K562 (cell line): ENCODE measurements around the gene SLC25A42.

ENCODE experiments used
- ARNT ChIP-seq, 2 experiments: fragments of 450-650 bp; IDR thresholded peaks; 2 replicates each; pipeline ENCODE4 v1.6.1; 2016; ENCODE audit warnings: mild to moderate bottlenecking in 1 of 2
- ATF2 ChIP-seq: sonication (generic); formaldehyde crosslinking; IDR thresholded peaks from 2 replicates; pipeline ENCODE4 v1.8.1; 2022; ENCODE audit warnings: missing genetic modification reagents
- DNMT1 ChIP-seq: fragments of 450-650 bp; IDR thresholded peaks from 2 replicates; pipeline ENCODE4 v1.6.1; 2016; ENCODE audit warnings: antibody characterized with exemption, mild to moderate bottlenecking
- EGR1 ChIP-seq: fragments of 450-650 bp; conservative IDR thresholded peaks from 2 replicates; pipeline ENCODE4 v1.6.1; 2017; ENCODE audit warnings: mild to moderate bottlenecking
- KDM1A ChIP-seq, 2 experiments: fragments of 450-650 bp; IDR thresholded peaks; 2 replicates each; pipeline ENCODE4 v1.6.1; 2016; ENCODE audit warnings: mild to moderate bottlenecking in 2 of 2
- POU5F1 ChIP-seq: fragments of 150-350 bp; IDR thresholded peaks from 2 replicates; pipeline ENCODE4 v1.6.1; 2014; ENCODE audit warnings: borderline replicate concordance, low read length, low read depth, mild to moderate bottlenecking; ENCODE audit not compliant: partially characterized antibody
- SUPT5H ChIP-seq: fragments of 450-650 bp; IDR thresholded peaks from 2 replicates; pipeline ENCODE4 v1.6.1; 2016
- TFAP4 ChIP-seq: sonication (generic); formaldehyde crosslinking; IDR thresholded peaks from 2 replicates; pipeline ENCODE4 v1.8.0; 2022; ENCODE audit warnings: missing genetic modification reagents, mild to moderate bottlenecking, moderate library complexity, borderline replicate concordance
- TOE1 ChIP-seq, 2 experiments: fragments of 450-650 bp in 1 of 2; sonication (generic) in 1 of 2; formaldehyde crosslinking in 1 of 2; IDR thresholded peaks; 2 replicates each; pipeline versions ENCODE4 v1.7.1 to v1.8.0; 2016 to 2022; ENCODE audit warnings: borderline replicate concordance in 2 of 2, mild to moderate bottlenecking in 2 of 2, antibody characterized with exemption in 1 of 2, inconsistent platforms in 1 of 2, low read depth in 1 of 2, missing genetic modification reagents in 1 of 2, moderate library complexity in 1 of 2
- ZNF239 ChIP-seq: fragments of 250-450 bp; sonication (Bioruptor Pico); IDR thresholded peaks from 2 replicates; pipeline ENCODE4 v1.4.0; 2020; ENCODE audit warnings: mild to moderate bottlenecking
- TF ChIP-seq, protein P1 (sequence below): fragments of 450-650 bp; formaldehyde crosslinking; IDR thresholded peaks from 2 replicates; pipeline ENCODE4 v1.4.0; 2020; ENCODE audit warnings: mild to moderate bottlenecking
- TF ChIP-seq, protein P2 (sequence below), 3 experiments: IDR thresholded peaks in 2 of 3; conservative IDR thresholded peaks in 1 of 3; 2 replicates each; pipeline ENCODE4 v1.5.1; 2011 to 2012; ENCODE audit warnings: low read length in 3 of 3, mild to moderate bottlenecking in 3 of 3, control low read depth in 2 of 3, improper control_type of control experiment in 1 of 3, inconsistent platforms in 1 of 3, low read depth in 1 of 3, mixed read lengths in 1 of 3, moderate library complexity in 1 of 3; ENCODE audit not compliant: insufficient read depth in 2 of 3
- TF ChIP-seq, protein P3 (sequence below), 2 experiments: fragments of 450-650 bp; formaldehyde crosslinking in 1 of 2; IDR thresholded peaks; 2 replicates each; pipeline versions ENCODE4 v1.4.0 to v1.6.1; 2014 to 2020; ENCODE audit warnings: mild to moderate bottlenecking in 2 of 2, borderline replicate concordance in 1 of 2, low read depth in 1 of 2

- TF ChIP-seq POU5F1 (no peak), ATF2 (CRISPR knock-in tag) (no peak), EGR1 (no peak), ARNT (IDR thresholded peaks at IDR 0.05) (no peak), KDM1A (IDR thresholded peaks at IDR 0.05) (no peak), TOE1 (IDR thresholded peaks at IDR 0.05; ENCODE audit: borderline replicate concordance) (no peak), TOE1 (CRISPR knock-in tag; IDR thresholded peaks at IDR 0.05; ENCODE audit: borderline replicate concordance, low read depth) (no peak), TFAP4 (CRISPR knock-in tag) (no peak), ZNF239 (CRISPR knock-in tag) (no peak), SUPT5H (no peak), DNMT1 (no peak)
- TF ChIP-seq, protein P1, sequence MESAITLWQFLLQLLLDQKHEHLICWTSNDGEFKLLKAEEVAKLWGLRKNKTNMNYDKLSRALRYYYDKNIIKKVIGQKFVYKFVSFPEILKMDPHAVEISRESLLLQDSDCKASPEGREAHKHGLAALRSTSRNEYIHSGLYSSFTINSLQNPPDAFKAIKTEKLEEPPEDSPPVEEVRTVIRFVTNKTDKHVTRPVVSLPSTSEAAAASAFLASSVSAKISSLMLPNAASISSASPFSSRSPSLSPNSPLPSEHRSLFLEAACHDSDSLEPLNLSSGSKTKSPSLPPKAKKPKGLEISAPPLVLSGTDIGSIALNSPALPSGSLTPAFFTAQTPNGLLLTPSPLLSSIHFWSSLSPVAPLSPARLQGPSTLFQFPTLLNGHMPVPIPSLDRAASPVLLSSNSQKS (CRISPR knock-in tag), result no peak
- TF ChIP-seq, protein P2, sequence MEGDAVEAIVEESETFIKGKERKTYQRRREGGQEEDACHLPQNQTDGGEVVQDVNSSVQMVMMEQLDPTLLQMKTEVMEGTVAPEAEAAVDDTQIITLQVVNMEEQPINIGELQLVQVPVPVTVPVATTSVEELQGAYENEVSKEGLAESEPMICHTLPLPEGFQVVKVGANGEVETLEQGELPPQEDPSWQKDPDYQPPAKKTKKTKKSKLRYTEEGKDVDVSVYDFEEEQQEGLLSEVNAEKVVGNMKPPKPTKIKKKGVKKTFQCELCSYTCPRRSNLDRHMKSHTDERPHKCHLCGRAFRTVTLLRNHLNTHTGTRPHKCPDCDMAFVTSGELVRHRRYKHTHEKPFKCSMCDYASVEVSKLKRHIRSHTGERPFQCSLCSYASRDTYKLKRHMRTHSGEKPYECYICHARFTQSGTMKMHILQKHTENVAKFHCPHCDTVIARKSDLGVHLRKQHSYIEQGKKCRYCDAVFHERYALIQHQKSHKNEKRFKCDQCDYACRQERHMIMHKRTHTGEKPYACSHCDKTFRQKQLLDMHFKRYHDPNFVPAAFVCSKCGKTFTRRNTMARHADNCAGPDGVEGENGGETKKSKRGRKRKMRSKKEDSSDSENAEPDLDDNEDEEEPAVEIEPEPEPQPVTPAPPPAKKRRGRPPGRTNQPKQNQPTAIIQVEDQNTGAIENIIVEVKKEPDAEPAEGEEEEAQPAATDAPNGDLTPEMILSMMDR (IDR thresholded peaks at IDR 0.05 in 2 of 3, conservative IDR thresholded peaks at IDR 0.05 in 1 of 3; ENCODE audit: insufficient read depth in 2 of 3, low read depth in 1 of 3, low read length in 3 of 3), result no peak
- TF ChIP-seq, protein P3, sequence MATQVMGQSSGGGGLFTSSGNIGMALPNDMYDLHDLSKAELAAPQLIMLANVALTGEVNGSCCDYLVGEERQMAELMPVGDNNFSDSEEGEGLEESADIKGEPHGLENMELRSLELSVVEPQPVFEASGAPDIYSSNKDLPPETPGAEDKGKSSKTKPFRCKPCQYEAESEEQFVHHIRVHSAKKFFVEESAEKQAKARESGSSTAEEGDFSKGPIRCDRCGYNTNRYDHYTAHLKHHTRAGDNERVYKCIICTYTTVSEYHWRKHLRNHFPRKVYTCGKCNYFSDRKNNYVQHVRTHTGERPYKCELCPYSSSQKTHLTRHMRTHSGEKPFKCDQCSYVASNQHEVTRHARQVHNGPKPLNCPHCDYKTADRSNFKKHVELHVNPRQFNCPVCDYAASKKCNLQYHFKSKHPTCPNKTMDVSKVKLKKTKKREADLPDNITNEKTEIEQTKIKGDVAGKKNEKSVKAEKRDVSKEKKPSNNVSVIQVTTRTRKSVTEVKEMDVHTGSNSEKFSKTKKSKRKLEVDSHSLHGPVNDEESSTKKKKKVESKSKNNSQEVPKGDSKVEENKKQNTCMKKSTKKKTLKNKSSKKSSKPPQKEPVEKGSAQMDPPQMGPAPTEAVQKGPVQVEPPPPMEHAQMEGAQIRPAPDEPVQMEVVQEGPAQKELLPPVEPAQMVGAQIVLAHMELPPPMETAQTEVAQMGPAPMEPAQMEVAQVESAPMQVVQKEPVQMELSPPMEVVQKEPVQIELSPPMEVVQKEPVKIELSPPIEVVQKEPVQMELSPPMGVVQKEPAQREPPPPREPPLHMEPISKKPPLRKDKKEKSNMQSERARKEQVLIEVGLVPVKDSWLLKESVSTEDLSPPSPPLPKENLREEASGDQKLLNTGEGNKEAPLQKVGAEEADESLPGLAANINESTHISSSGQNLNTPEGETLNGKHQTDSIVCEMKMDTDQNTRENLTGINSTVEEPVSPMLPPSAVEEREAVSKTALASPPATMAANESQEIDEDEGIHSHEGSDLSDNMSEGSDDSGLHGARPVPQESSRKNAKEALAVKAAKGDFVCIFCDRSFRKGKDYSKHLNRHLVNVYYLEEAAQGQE (IDR thresholded peaks at IDR 0.05; ENCODE audit: borderline replicate concordance), result no peak
- TF ChIP-seq, protein P3 (CRISPR knock-in tag; IDR thresholded peaks at IDR 0.05; ENCODE audit: low read depth), result no peak
Measured at GRCh38 chr19:19132912-19133311, 69.1 kb downstream of the SLC25A42 start.
